Epithelial cell of esophagus (primary cell): ENCODE results near the gene TSHZ2.

Experiments
- DNase-seq: peaks from one replicate; pipeline ENCODE4 v3.0.0; 2010; ENCODE audit warnings: low read depth
- H3K4me3 ChIP-seq: 2 replicates; pipeline ENCODE4 v1.5.1; 2011; ENCODE audit warnings: mild to moderate bottlenecking, low read length, control low read depth
- TF ChIP-seq, protein P1 (sequence below): IDR thresholded peaks from 2 replicates; pipeline ENCODE4 v1.5.1; 2011; ENCODE audit warnings: low read depth, mild to moderate bottlenecking, low read length, control low read depth, inconsistent platforms; ENCODE audit not compliant: insufficient read depth; ENCODE audit errors: missing control alignments

The TSHZ2 gene

GRCh38 chr20:53176134-53176533, 204.0 kb downstream of the TSHZ2 start:
- no peak for DNase-seq
- no peak overlapping the region for H3K4me3 ChIP-seq
- TF ChIP-seq, protein P1, sequence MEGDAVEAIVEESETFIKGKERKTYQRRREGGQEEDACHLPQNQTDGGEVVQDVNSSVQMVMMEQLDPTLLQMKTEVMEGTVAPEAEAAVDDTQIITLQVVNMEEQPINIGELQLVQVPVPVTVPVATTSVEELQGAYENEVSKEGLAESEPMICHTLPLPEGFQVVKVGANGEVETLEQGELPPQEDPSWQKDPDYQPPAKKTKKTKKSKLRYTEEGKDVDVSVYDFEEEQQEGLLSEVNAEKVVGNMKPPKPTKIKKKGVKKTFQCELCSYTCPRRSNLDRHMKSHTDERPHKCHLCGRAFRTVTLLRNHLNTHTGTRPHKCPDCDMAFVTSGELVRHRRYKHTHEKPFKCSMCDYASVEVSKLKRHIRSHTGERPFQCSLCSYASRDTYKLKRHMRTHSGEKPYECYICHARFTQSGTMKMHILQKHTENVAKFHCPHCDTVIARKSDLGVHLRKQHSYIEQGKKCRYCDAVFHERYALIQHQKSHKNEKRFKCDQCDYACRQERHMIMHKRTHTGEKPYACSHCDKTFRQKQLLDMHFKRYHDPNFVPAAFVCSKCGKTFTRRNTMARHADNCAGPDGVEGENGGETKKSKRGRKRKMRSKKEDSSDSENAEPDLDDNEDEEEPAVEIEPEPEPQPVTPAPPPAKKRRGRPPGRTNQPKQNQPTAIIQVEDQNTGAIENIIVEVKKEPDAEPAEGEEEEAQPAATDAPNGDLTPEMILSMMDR = no peak

DNA sequence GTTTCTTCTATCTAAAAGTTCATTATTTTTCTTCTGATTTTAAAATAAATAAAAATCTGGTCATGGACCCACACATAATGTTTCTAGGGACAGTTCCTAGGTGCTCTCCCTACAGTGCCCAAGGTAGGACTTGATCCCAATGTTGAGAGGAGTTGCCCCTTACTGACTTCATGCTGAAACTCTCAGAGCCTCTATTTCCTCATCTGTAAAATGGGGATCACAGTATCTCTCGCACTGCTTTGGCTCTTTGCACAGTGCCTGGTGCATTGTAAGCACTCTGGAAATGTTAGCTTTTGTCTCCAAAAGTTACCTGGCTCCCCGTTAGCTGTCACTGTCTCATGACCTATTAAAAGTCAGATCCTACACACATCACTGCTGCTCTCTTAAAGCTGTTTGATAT, 205.5 kb downstream of the TSHZ2 start:
- TF ChIP-seq, protein P1 = no peak
- DNase-seq = no peak
- no peak overlapping the region for H3K4me3 ChIP-seq

- no peak overlapping the region for H3K4me3 ChIP-seq
- TF ChIP-seq, protein P1 = no peak
- no peak for DNase-seq
Observed at GRCh38 chr20:53179749-53180148, 207.6 kb downstream of the TSHZ2 start.

- no peak for DNase-seq
- TF ChIP-seq, protein P1 = no peak
Observed at GRCh38 chr20:53180928-53181362, 208.8 kb downstream of the TSHZ2 start.

DNA sequence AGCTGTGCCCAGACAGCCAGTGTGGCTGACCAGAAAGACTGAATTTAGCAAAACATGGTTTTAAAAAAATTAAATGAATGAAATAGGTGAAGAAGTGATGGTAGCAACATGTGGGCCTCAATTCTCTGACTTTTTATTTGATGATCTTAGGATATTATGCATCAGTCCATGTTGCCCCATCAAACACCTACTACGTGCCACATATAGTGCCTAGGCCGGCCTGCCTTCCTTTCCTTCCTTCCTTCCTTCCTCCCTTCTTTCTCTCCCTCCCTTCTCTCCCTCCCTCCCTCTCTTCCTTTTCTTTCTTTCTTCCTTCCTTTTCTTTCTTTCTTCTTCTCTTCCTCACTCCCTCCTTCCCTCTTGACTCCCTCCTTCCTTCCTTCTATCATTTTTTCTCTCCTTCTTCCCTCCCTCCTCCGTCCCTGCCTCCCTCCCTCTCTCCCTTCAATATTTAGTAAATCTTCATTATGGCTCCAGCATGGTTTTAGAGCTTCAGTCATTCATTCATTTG, 209.8 kb downstream of the TSHZ2 start:
- TF ChIP-seq, protein P1 = no peak
- DNase-seq = no peak

More at GRCh38 chr20:53180928-53181362, 208.8 kb downstream of the TSHZ2 start:
- H3K4me3 ChIP-seq = no peak overlapping the region

GRCh38 chr20:53183181-53183580, 211.0 kb downstream of the TSHZ2 start:
- no peak for DNase-seq
- no peak overlapping the region for H3K4me3 ChIP-seq
- TF ChIP-seq, protein P1 = no peak

More for the DNA sequence above, 209.8 kb downstream of the TSHZ2 start:
- no peak overlapping the region for H3K4me3 ChIP-seq

DNA sequence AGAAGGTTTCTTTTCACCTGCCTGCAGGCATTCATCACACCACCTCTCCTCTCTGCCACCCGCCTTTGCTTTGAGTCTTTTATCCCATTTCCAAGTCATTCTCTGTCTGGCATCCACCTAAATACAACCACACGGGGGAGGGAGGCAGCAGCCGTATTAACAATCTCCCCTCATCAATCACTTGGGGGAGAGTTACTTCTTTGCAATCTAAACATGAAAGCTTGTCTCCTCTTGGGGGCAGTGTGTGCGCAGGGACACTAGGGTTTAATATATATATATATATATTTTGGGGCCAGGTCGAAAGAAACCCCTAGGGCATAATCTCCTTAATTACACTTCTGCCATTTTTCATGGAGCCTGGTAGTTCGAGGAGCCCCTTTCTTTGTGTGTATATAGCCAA, 214.5 kb downstream of the TSHZ2 start:
- no peak overlapping the region for H3K4me3 ChIP-seq
- no peak for DNase-seq
- TF ChIP-seq, protein P1 = no peak
